Peyer's patch (tissue), 4 donors: ENCODE results near the gene DUSP11. TPM values are rescaled to one million over a fixed set of nuclear protein-coding genes. Genes with fewer than 3 reads are reported as not detected.

ENCODE experiments used
- DNase-seq, 3 donors: peaks; one replicate each; pipeline ENCODE4 v3.0.0-alpha.2; 2017 to 2019
- H3K27ac ChIP-seq, 4 donors: fragments of 200-600 bp; sonication (generic); one replicate each; pipeline ENCODE4 v1.5.1; 2016 to 2019
- H3K27me3 ChIP-seq, 2 donors: fragments of 200-600 bp; sonication (generic); one replicate each; pipeline ENCODE4 v1.5.1; 2019
- H3K36me3 ChIP-seq, 3 donors: fragments of 200-600 bp; sonication (generic); one replicate each; pipeline ENCODE4 v1.5.1; 2016 to 2019
- H3K4me1 ChIP-seq, 4 donors: fragments of 200-600 bp; sonication (generic); one replicate each; pipeline ENCODE4 v1.5.1; 2016 to 2019
- H3K4me3 ChIP-seq, 4 donors: fragments of 200-600 bp; sonication (generic); 1 replicate in 3 of 4; 2 replicates in 1 of 4; pipeline ENCODE4 v1.5.1; 2016 to 2019; ENCODE audit warnings: mild to moderate bottlenecking in 1 of 4
- H3K9me3 ChIP-seq, 4 donors: fragments of 200-600 bp; sonication (generic); one replicate each; pipeline ENCODE4 v1.5.1; 2016 to 2019; ENCODE audit warnings: mild to moderate bottlenecking in 1 of 4
- POLR2A ChIP-seq, 2 donors: fragments of 450-650 bp; IDR thresholded peaks; one replicate each; pipeline ENCODE4 v1.5.1; 2017; ENCODE audit warnings: antibody characterized with exemption in 2 of 2, mild to moderate bottlenecking in 2 of 2, moderate library complexity in 2 of 2
- total RNA-seq, 4 donors: library from RNA; depleted of rRNA; stranded (reverse); fragments of >200 nt; gene quantifications; one replicate each; pipeline ENCODE4 v1.1.0, GENCODE V29; 2016
- TF ChIP-seq, protein P1 (sequence below), 6 experiments: fragments of 450-650 bp in 4 of 6; fragments of 200-600 bp in 2 of 6; sonication (generic) in 1 of 6; IDR thresholded peaks; one replicate each; pipeline ENCODE4 v1.5.1; 2017 to 2019; ENCODE audit warnings: antibody characterized with exemption in 6 of 6, mild to moderate bottlenecking in 3 of 6, moderate library complexity in 1 of 6

The DUSP11 gene
- 10 to 100 TPM; 25.6 to 36.3 (median 26.8) TPM for total RNA-seq

DNA sequence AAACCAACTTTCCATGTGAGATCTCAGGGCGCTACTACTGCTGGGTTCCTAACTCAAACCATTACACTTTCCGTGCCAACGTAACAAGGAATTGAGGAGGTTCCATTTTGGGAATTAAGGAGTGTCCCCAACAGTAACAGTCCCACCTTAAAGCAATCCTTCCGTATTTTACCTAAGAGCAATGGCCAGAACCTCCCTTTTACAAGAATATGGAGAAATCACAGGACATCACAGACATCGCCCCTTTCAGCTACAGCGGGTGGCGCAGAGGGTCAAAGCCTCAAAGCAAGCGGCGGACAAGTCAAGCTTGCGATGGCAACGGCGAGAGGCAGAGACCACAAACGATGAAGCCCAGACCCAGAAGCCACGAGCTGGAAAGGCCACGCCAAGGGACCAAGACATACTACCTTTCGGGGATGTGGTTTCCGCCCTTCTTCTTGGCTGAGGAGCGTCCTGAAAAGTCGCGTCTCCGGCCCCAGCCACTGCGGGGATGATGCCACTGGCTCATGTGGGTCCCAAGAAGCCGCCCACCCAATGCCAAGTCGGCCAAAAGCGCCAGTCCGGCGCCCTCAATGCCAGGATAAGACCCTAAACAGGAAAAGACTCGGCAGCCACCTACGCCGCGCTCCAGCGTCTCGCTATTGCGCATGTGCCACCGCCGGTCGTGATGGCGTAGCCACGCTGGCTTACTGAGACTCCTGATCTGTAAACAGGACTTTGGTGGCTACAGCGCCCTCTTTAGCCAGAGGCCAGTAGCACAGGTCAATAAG lies at the start of gene DUSP11:
Gene DUSP11, minus strand, starts transcription at position 637 of the 770 bp plus-strand sequence. Its CDS starts 129 bp downstream, at position 508.
- H3K27ac ChIP-seq, result peak within 1 kb of the TSS; percentile 88 to 91 (median 90)
- H3K9me3 ChIP-seq, result no peaks in the 10 kb centered on the region
- peak within 1 kb of the TSS; percentile 69 to 95 (median 86) for H3K4me3 ChIP-seq
- H3K27me3 ChIP-seq, result no peaks in the 10 kb centered on the region
- H3K4me1 ChIP-seq, result peaks cover 0 to 12% (median 6%) of the 10 kb centered on the region in 4 donors
- H3K36me3 ChIP-seq, result peaks cover 0 to 26% (median 3%) of the 10 kb centered on the region in 3 donors
- TF ChIP-seq, protein P1, sequence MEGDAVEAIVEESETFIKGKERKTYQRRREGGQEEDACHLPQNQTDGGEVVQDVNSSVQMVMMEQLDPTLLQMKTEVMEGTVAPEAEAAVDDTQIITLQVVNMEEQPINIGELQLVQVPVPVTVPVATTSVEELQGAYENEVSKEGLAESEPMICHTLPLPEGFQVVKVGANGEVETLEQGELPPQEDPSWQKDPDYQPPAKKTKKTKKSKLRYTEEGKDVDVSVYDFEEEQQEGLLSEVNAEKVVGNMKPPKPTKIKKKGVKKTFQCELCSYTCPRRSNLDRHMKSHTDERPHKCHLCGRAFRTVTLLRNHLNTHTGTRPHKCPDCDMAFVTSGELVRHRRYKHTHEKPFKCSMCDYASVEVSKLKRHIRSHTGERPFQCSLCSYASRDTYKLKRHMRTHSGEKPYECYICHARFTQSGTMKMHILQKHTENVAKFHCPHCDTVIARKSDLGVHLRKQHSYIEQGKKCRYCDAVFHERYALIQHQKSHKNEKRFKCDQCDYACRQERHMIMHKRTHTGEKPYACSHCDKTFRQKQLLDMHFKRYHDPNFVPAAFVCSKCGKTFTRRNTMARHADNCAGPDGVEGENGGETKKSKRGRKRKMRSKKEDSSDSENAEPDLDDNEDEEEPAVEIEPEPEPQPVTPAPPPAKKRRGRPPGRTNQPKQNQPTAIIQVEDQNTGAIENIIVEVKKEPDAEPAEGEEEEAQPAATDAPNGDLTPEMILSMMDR (IDR thresholded peaks at IDR 0.05), result peak; percentile 77 to 96 (median 91)
- peak; percentile 50 to 65 for TF ChIP-seq POLR2A (IDR thresholded peaks at IDR 0.05)
- peak; percentile 95 to 99 (median 97) for DNase-seq

DNA sequence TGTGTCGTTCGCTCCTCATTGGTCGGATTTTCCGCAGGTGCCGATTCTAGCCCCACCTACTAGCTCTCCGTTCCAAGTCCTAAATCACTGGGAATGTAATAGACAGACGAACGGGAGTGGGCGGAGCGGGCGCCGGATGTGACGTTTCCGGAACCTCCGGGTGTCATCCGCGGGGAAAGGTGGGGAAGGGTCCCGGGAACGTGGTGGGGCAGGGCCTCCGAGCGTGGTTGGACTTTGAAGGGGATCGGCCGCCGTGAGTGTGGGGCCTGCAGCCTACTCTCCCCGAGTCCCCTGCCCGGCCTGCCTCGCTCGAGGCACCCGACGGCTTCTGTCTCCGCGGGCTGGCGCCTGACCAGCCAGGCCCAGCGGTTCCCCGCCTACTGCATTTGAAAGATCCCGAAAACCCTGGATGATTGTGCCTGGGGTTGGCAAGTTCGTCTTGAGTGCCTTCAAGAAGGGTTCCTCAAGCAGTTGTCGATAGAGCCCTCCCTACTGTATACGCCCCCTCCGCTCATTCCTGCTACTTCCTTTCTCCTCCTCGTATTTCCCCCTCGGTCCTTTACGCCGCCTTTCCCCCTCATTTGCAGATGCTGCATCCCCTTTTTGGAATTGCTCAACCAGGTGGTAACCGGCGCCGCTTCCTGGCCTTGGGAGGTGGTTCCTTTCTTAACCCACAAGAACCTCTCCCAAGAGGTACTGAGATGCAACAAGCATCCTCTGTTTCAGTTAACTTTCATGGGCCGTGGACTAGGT lies 49.1 kb upstream of the DUSP11 start, which contains the start of gene STAMBP:
Gene STAMBP, plus strand, starts transcription at position 144 of the 753 bp plus-strand sequence. CDS start 1,896 bp downstream, outside the sequence.
- H3K36me3 ChIP-seq, result peaks cover 0 to 20% (median 0%) of the 10 kb centered on the region in 3 donors
- peak within 1 kb of the TSS; percentile 93 to 96 (median 94) for H3K27ac ChIP-seq
- H3K27me3 ChIP-seq, result no peaks in the 10 kb centered on the region
- TF ChIP-seq POLR2A (IDR thresholded peaks at IDR 0.05), result peak; percentile 59 to 78
- TF ChIP-seq, protein P1 (IDR thresholded peaks at IDR 0.05), result peak in 1 of 6 experiments; percentile 10
- peak; percentile 95 to 99 (median 96) for DNase-seq
- peak within 1 kb of the TSS; percentile 68 to 94 (median 90) for H3K4me3 ChIP-seq
- no peaks in the 10 kb centered on the region for H3K9me3 ChIP-seq
- peaks cover 0 to 13% (median 2%) of the 10 kb centered on the region in 4 donors for H3K4me1 ChIP-seq

DNA sequence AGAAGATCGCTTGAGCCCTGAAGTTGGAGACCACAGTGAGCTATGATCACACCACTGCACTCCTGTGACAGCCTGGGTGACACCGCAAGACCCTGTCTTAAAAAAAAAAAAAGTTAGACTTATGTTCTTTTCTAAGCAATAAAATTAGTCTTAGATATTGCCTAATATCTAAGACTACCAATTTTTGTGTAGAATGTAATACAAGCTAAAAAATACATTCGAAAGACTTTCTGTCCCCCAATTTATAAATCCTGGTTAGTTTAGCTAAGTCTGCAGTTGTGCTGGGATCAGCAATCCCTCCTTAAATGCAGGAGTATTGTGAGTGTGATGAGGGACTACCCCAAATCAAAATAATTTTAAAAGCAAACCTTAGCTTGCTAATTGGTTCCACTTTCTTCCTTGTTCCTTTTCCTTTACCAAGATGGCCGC lies 48.5 kb upstream of the DUSP11 start:
- Histone ChIP-seq H3K27ac (peak overlapping the region; percentile 93 to 96 (median 94)), H3K36me3 (peaks cover 0 to 15% (median 0%) of the 10 kb centered on the region in 3 donors), H3K4me3 (peak overlapping the region; percentile 68 to 94 (median 90)), H3K4me1 (peaks cover 0 to 13% (median 2%) of the 10 kb centered on the region in 4 donors), H3K27me3 (no peaks in the 10 kb centered on the region), H3K9me3 (no peaks in the 10 kb centered on the region)
- no peak for TF ChIP-seq POLR2A (IDR thresholded peaks at IDR 0.05)
- TF ChIP-seq, protein P1 (IDR thresholded peaks at IDR 0.05), result no peak
- DNase-seq, result no peak

DNA sequence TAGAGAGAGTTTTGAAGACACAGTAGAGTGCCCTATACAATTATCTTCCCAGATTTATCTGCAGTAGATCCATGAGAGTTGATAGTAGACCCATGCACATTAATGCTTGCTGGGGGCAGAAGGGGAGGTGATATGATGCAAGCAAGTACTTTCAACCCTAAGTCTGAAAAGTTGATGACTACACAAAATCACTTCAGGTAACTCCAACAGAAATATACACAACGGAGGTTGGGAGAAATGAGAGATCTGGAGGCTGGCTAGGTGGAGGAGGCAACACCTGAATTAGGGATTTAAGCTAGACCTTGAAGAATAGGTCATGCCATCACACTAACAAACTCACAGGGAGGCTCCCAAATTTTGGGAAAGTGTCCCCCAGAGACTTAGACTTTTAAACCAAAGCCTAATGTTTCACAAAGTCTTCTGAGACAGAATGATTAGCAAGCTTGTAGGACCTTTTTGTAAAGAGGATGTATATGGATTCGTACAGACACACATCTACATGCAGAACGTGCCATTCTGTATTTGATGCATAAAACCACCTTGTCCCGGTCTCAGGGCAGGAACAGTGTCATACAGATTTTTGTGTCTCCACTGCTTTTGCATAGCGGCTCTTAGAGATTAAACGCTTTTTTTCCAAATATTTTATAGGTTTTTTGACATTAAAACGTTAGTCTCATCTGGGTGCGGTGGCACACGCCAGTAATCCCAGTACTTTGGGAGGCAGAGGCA lies 47.9 kb upstream of the DUSP11 start:
- Histone ChIP-seq H3K9me3 (no peaks in the 10 kb centered on the region), H3K36me3 (peaks cover 0 to 11% (median 0%) of the 10 kb centered on the region in 3 donors), H3K27me3 (no peaks in the 10 kb centered on the region), H3K4me3 (peak overlapping the region in 1 of 4 donors; percentile 68), H3K27ac (peak overlapping the region in 3 of 4 donors; percentile 93 to 96 (median 93)), H3K4me1 (peaks cover 0 to 13% (median 2%) of the 10 kb centered on the region in 4 donors)
- no peak for DNase-seq
- TF ChIP-seq, protein P1 (IDR thresholded peaks at IDR 0.05), result no peak
- TF ChIP-seq POLR2A (IDR thresholded peaks at IDR 0.05), result no peak

DNA sequence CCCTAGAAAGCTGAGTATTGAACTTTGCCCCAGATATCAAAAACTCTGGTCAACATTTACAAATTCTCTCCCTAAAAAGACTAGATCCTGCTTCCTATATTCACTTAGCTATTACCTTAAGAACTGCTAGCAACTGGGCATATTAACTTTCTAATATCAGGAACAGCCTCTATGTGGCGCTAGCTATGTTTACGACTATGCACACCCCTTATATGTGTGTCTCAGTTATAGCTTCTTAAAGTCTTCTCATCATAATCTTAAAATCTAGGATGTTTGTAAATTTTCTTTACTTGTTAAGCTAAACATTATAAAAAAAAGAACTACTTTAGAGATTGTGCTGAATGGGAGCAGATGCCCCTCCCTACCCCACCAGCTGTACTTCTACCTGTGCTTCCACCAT lies 47.1 kb upstream of the DUSP11 start:
- H3K27ac ChIP-seq, result no peak overlapping the region

More for the DNA sequence above, 47.1 kb upstream of the DUSP11 start:
- Histone ChIP-seq H3K36me3 (peaks cover 0 to 6% (median 0%) of the 10 kb centered on the region in 3 donors), H3K9me3 (no peaks in the 10 kb centered on the region), H3K27me3 (no peaks in the 10 kb centered on the region), H3K4me1 (peaks cover 0 to 13% (median 2%) of the 10 kb centered on the region in 4 donors), H3K4me3 (no peak overlapping the region)
- TF ChIP-seq, protein P1 (IDR thresholded peaks at IDR 0.05), result peak in 4 of 6 experiments; percentile 15 to 61 (median 58)
- no peak for TF ChIP-seq POLR2A (IDR thresholded peaks at IDR 0.05)
- no peak for DNase-seq
